Kidney (tissue), 14 donors: ENCODE data around the gene MYO5B. TPM values are rescaled to one million over a fixed set of nuclear protein-coding genes. Genes with fewer than 3 reads are reported as not detected.
"Not testable (repeated sequence)": the region's sequence is repeated elsewhere in the genome, so short reads cannot be mapped to it uniquely, and the experiment has no call there.

Experiments used
- DNase-seq, 5 donors: peaks; one replicate each; pipeline ENCODE4 v3.0.0-alpha.2; 2013 to 2020
- FAIRE-seq: peaks from 2 replicates; lab custom pipeline; 2012; peaks lifted over from hg19 to GRCh38; lab: Jason Lieb, UNC
- H3K27ac ChIP-seq, 2 donors: one replicate each; pipeline ENCODE4 v1.7.0; 2013; ENCODE audit warnings: low read depth in 2 of 2, low read length in 2 of 2, inconsistent platforms in 1 of 2
- H3K27me3 ChIP-seq: one replicate; pipeline ENCODE4 v1.7.1; 2013; ENCODE audit warnings: low read length, inconsistent platforms; ENCODE audit not compliant: control insufficient read depth, insufficient read depth
- H3K36me3 ChIP-seq, 3 donors: one replicate each; pipeline versions ENCODE4 v1.7.0 to v1.7.1; 2013; ENCODE audit warnings: low read length in 3 of 3, control low read depth in 1 of 3, inconsistent platforms in 1 of 3; ENCODE audit not compliant: insufficient read depth in 3 of 3, control insufficient read depth in 2 of 3
- H3K4me1 ChIP-seq, 3 donors: one replicate each; pipeline versions ENCODE4 v1.7.0 to v1.7.1; 2013; ENCODE audit warnings: low read length in 3 of 3, inconsistent platforms in 1 of 3, low read depth in 1 of 3; ENCODE audit not compliant: control insufficient read depth in 2 of 3, insufficient read depth in 2 of 3
- H3K4me3 ChIP-seq, 3 donors: one replicate each; pipeline versions ENCODE4 v1.7.0 to v1.8.1; 2013; ENCODE audit warnings: low read length in 3 of 3, control low read depth in 1 of 3, inconsistent platforms in 1 of 3
- H3K9ac ChIP-seq, 3 donors: one replicate each; pipeline versions ENCODE4 v1.7.0 to v1.7.1; 2013; ENCODE audit warnings: low read length in 3 of 3, control low read depth in 1 of 3, inconsistent platforms in 1 of 3
- H3K9me3 ChIP-seq, 3 donors: one replicate each; pipeline versions ENCODE4 v1.7.0 to v1.7.1; 2013; ENCODE audit warnings: low read length in 3 of 3, control low read depth in 1 of 3, inconsistent platforms in 1 of 3; ENCODE audit not compliant: control insufficient read depth in 2 of 3, insufficient read depth in 1 of 3
- CTCF ChIP-seq: IDR thresholded peaks from 3 replicates; pipeline ENCODE4 v1.5.1; 2012; ENCODE audit warnings: mild to moderate bottlenecking, moderate library complexity, borderline replicate concordance; ENCODE audit not compliant: insufficient read depth; ENCODE audit errors: extremely low read depth
- intact Hi-C: fragments of 100-400 bp; cut with DNase I; formaldehyde crosslinking; loops from one replicate; pipeline ENCODE4 v1.11.1; 2022
- polyA plus RNA-seq: library from polyadenylated mRNA; stranded (reverse); fragments of 350-450 nt; fragmentation: Illumina TruSeq; extraction: RNeasy Lipid Tissue Mini Kit (QIAGEN cat#74804); gene quantifications from one replicate; pipeline ENCODE4 v1.2.3, GENCODE V29; 2014; ENCODE audit warnings: low read depth, low replicate concordance; ENCODE audit not compliant: insufficient read depth
- total RNA-seq: library from RNA; stranded (reverse); fragmentation: NEBNext Ultra II Directional; extraction: Animal tissue kit (Norgen Biotek cat#: 25700); gene quantifications from one replicate; pipeline ENCODE4 v1.2.1, GENCODE V29; 2021
- donor health status: control.
- donor health status: control.
- donor health status: control.
- donor health status: control.
- donor health status: control.
- donor health status: DM: yes; HTN: yes; CAD: no.
- donor health status: Normal renal cell carcinoma (clear cell type).

Gene MYO5B
- total and polyA plus RNA-seq, 2 donors from 2014 or later, result 17.8 to 43.8 TPM

- intact Hi-C loops, result no loop called here
- no peaks in the 10 kb centered on the region for H3K27me3 ChIP-seq
- H3K27ac ChIP-seq, result no peak overlapping the region
- H3K4me1 ChIP-seq, result peaks cover 0 to 6% (median 0%) of the 10 kb centered on the region in 3 donors
- no peak for FAIRE-seq
- DNase-seq, result no peak
- no peak overlapping the region for H3K4me3 ChIP-seq
- no peaks in the 10 kb centered on the region for H3K9me3 ChIP-seq
- peaks cover 2 to 13% (median 5%) of the 10 kb centered on the region in 3 donors for H3K36me3 ChIP-seq
- TF ChIP-seq CTCF, result no peak
- H3K9ac ChIP-seq, result no peak overlapping the region
Measured at GRCh38 chr18:49798001-49798400, 396.9 kb downstream of the MYO5B start.

- Histone ChIP-seq H3K27me3 (no peaks in the 10 kb centered on the region), H3K4me1 (peaks cover 0 to 6% (median 0%) of the 10 kb centered on the region in 3 donors), H3K27ac (no peak overlapping the region), H3K9ac (no peak overlapping the region), H3K4me3 (no peak overlapping the region), H3K9me3 (no peaks in the 10 kb centered on the region), H3K36me3 (peaks cover 4 to 17% (median 8%) of the 10 kb centered on the region in 3 donors)
- DNase-seq (no peak), FAIRE-seq (no peak)
- intact Hi-C loops, result no loop called here
- TF ChIP-seq CTCF, result no peak
Measured at GRCh38 chr18:49795612-49796552, 399.1 kb downstream of the MYO5B start.

GRCh38 chr18:49794743-49795142 lies 400.2 kb downstream of the MYO5B start:
- H3K4me1 ChIP-seq, result peaks cover 0 to 11% (median 0%) of the 10 kb centered on the region in 3 donors
- intact Hi-C loops, result no loop called here
- no peak overlapping the region for H3K27ac ChIP-seq
- H3K36me3 ChIP-seq, result peaks cover 4 to 19% (median 10%) of the 10 kb centered on the region in 3 donors
- H3K9ac ChIP-seq, result no peak overlapping the region
- FAIRE-seq (peak; percentile 53), DNase-seq (peak in 1 of 5 donors; percentile 18)
- no peak overlapping the region for H3K4me3 ChIP-seq
- no peak for TF ChIP-seq CTCF
- H3K9me3 ChIP-seq, result no peaks in the 10 kb centered on the region
- no peaks in the 10 kb centered on the region for H3K27me3 ChIP-seq

- intact Hi-C loops, H3K9me3 ChIP-seq, H3K27me3 ChIP-seq, H3K9ac ChIP-seq, FAIRE-seq, DNase-seq, H3K4me3 ChIP-seq: not testable (repeated sequence)
- peaks cover 0 to 12% (median 2%) of the 10 kb centered on the region in 3 donors for H3K4me1 ChIP-seq
- peak overlapping the region in 1 of 2 donors; percentile 26 for H3K27ac ChIP-seq
- H3K36me3 ChIP-seq, result peaks cover 10 to 28% (median 12%) of the 10 kb centered on the region in 3 donors
Measured at GRCh38 chr18:49789560-49790134, 405.3 kb downstream of the MYO5B start.
